Sigmoid colon (tissue), 7 donors: ENCODE results near the gene FOXRED1. TPM values are rescaled to one million over a fixed set of nuclear protein-coding genes. Genes with fewer than 3 reads are reported as not detected.

Experiments
- DNase-seq: peaks from one replicate; pipeline ENCODE4 v3.0.0-alpha.2; 2019
- H3K27ac ChIP-seq, 4 donors: fragments of 200-600 bp; sonication (generic); one replicate each; pipeline ENCODE4 v1.5.1; 2016 to 2019; ENCODE audit warnings: mild to moderate bottlenecking in 1 of 4
- H3K27me3 ChIP-seq, 3 donors: fragments of 200-600 bp; sonication (generic); one replicate each; pipeline ENCODE4 v1.5.1; 2019; ENCODE audit warnings: mild to moderate bottlenecking in 1 of 3
- H3K36me3 ChIP-seq, 4 donors: fragments of 200-600 bp; sonication (generic); one replicate each; pipeline ENCODE4 v1.5.1; 2016 to 2019
- H3K4me1 ChIP-seq, 4 donors: fragments of 200-600 bp; sonication (generic); one replicate each; pipeline ENCODE4 v1.5.1; 2017 to 2019
- H3K4me3 ChIP-seq, 4 donors: fragments of 200-600 bp; sonication (generic); one replicate each; pipeline ENCODE4 v1.5.1; 2017 to 2019; ENCODE audit warnings: mild to moderate bottlenecking in 2 of 4, moderate library complexity in 1 of 4
- H3K9me3 ChIP-seq, 4 donors: fragments of 200-600 bp in 3 of 4; sonication (generic) in 3 of 4; one replicate each; pipeline versions ENCODE4 v1.5.1 to v1.6.1; 2013 to 2019
- EP300 ChIP-seq, 4 donors: sonication (generic); formaldehyde crosslinking; IDR thresholded peaks; one replicate each; pipeline ENCODE4 v1.6.1; 2017; ENCODE audit warnings: antibody characterized with exemption in 4 of 4
- POLR2A ChIP-seq, 2 donors: fragments of 450-650 bp; IDR thresholded peaks; one replicate each; pipeline ENCODE4 v1.6.1; 2016; ENCODE audit warnings: antibody characterized with exemption in 2 of 2, mild to moderate bottlenecking in 2 of 2, moderate library complexity in 2 of 2
- POLR2AphosphoS5 ChIP-seq, 4 donors: sonication (generic); formaldehyde crosslinking; IDR thresholded peaks; one replicate each; pipeline ENCODE4 v1.6.1; 2017; ENCODE audit warnings: antibody characterized with exemption in 4 of 4
- WGBS, 2 donors: extraction: QIAGEN DNeasy Blood & Tissue Kit; methylation state at CpG; one replicate each; pipeline ENCODE4 v1.1.7; 2013; 5-methylcytosine and 5-hydroxymethylcytosine counted together
- intact Hi-C: fragments of 100-400 bp; cut with DNase I; formaldehyde crosslinking; loops from one replicate; pipeline ENCODE4 v1.15.1; 2023
- polyA plus RNA-seq, 3 donors: library from polyadenylated mRNA; stranded (reverse); fragments of 200-250 nt; gene quantifications; one replicate each; pipeline ENCODE4 v1.2.3, GENCODE V29; 2013
- total RNA-seq, 4 donors: library from RNA; depleted of rRNA; stranded (reverse); fragments of >200 nt; gene quantifications; one replicate each; pipeline ENCODE4 v1.1.0, GENCODE V29; 2016
- TF ChIP-seq, protein P1 (sequence below), 4 experiments: fragments of 450-650 bp in 3 of 4; fragments of 200-600 bp in 1 of 4; IDR thresholded peaks; one replicate each; pipeline ENCODE4 v1.5.1; 2016 to 2019; ENCODE audit warnings: antibody characterized with exemption in 4 of 4, mild to moderate bottlenecking in 3 of 4, moderate library complexity in 2 of 4
- donor health status: healthy with polysubstance abuse.
- donor health status: Bipolar disorder and iron deficiency.
- donor health status: healthy.

FOXRED1 gene
- total and polyA plus RNA-seq, 7 donors = 10.8 to 46.0 (median 16.0) TPM

DNA sequence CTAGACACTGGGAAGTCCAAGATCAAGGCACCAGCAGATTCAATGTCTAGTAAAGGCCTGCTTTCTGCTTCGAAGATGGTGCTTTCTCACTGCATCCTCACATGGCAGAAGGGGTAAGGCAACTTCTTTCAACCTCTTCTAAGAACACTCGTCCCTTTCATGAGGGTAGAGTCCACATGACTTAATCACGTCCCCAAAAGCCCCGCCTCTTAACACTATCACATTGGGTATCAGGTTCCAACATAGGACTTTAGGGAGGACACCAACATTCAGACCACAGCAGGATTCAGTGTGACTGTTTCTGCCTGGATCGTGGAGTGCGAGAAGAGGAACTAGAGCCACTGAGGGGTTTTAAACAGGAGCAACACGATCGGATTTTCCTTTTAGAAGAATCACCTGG, 10.2 kb downstream of the FOXRED1 start:
- 70 to 83% methylated on average over 8 of the region's 8 CpGs for WGBS, 2 donors
- Histone ChIP-seq H3K4me3 (no peak overlapping the region), H3K27ac (no peak overlapping the region), H3K4me1 (peaks cover 0 to 21% (median 10%) of the 10 kb centered on the region in 4 donors), H3K9me3 (no peaks in the 10 kb centered on the region), H3K27me3 (no peaks in the 10 kb centered on the region), H3K36me3 (peaks cover 0 to 36% (median 16%) of the 10 kb centered on the region in 4 donors)
- TF ChIP-seq POLR2A (IDR thresholded peaks at IDR 0.05) = no peak
- TF ChIP-seq POLR2AphosphoS5 (IDR thresholded peaks at IDR 0.05) = no peak
- TF ChIP-seq, protein P1, sequence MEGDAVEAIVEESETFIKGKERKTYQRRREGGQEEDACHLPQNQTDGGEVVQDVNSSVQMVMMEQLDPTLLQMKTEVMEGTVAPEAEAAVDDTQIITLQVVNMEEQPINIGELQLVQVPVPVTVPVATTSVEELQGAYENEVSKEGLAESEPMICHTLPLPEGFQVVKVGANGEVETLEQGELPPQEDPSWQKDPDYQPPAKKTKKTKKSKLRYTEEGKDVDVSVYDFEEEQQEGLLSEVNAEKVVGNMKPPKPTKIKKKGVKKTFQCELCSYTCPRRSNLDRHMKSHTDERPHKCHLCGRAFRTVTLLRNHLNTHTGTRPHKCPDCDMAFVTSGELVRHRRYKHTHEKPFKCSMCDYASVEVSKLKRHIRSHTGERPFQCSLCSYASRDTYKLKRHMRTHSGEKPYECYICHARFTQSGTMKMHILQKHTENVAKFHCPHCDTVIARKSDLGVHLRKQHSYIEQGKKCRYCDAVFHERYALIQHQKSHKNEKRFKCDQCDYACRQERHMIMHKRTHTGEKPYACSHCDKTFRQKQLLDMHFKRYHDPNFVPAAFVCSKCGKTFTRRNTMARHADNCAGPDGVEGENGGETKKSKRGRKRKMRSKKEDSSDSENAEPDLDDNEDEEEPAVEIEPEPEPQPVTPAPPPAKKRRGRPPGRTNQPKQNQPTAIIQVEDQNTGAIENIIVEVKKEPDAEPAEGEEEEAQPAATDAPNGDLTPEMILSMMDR (IDR thresholded peaks at IDR 0.05) = no peak
- TF ChIP-seq EP300 (IDR thresholded peaks at IDR 0.05) = no peak
- no peak for DNase-seq
- intact Hi-C loops = no loop called here

DNA sequence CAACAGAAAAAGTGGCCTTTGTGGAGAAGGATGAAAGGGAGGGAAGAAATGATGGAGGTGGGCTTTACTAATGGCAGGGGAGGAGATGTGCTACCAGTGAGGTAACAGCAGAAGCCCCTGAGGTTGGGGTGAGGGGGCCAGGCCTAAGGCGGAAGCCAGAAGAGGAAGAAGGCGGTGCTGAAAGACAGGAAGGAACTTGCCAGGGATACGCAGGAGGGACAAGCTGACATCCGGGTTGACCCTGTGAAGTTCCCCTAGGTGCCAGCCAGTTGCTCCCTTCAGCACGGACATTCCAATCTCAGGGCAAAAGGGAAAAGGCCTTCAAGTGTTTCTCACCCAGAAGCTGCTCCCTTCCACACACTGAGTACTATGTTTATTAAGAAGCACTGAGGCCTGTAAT, 11.6 kb downstream of the FOXRED1 start:
- H3K27ac ChIP-seq = peak overlapping the region in 1 of 4 donors; percentile 17
- intact Hi-C loops = no loop called here
- 62 to 84% methylated on average over 5 of the region's 5 CpGs for WGBS, 2 donors
- H3K36me3 ChIP-seq = peaks cover 0 to 22% (median 9%) of the 10 kb centered on the region in 4 donors
- TF ChIP-seq POLR2A (IDR thresholded peaks at IDR 0.05) = no peak
- TF ChIP-seq, protein P1 (IDR thresholded peaks at IDR 0.05) = no peak
- TF ChIP-seq EP300 (IDR thresholded peaks at IDR 0.05) = no peak
- no peak for TF ChIP-seq POLR2AphosphoS5 (IDR thresholded peaks at IDR 0.05)
- H3K4me3 ChIP-seq = no peak overlapping the region
- no peaks in the 10 kb centered on the region for H3K27me3 ChIP-seq
- H3K4me1 ChIP-seq = peaks cover 0 to 29% (median 17%) of the 10 kb centered on the region in 4 donors
- H3K9me3 ChIP-seq = no peaks in the 10 kb centered on the region
- peak; percentile 68 for DNase-seq

DNA sequence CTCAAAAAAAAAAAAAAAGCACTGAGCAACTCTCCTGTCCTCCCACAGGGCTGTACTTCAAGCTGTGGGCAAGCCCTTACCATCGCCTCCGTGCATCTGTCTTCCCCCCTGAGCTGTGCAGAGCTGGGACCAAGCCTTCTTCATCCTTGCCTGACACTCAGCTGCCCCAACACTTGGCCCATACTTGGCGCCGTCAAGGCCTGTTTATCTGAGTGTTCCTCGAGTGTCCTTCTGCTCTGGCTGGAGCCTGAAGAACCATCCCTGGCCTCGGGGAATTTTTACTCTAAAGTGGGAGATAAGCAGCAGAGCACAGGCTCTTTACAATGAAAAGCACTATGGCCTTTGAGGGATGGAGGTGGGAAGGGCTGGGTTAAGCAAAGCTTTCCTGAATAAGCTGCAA, 12.3 kb downstream of the FOXRED1 start:
- TF ChIP-seq, protein P1 (IDR thresholded peaks at IDR 0.05) = no peak
- TF ChIP-seq EP300 (IDR thresholded peaks at IDR 0.05) (no peak), POLR2A (IDR thresholded peaks at IDR 0.05) (no peak), POLR2AphosphoS5 (IDR thresholded peaks at IDR 0.05) (no peak)
- peaks cover 0 to 19% (median 6%) of the 10 kb centered on the region in 4 donors for H3K36me3 ChIP-seq
- no peak overlapping the region for H3K4me3 ChIP-seq
- H3K9me3 ChIP-seq = no peaks in the 10 kb centered on the region
- no peaks in the 10 kb centered on the region for H3K27me3 ChIP-seq
- H3K27ac ChIP-seq = peak overlapping the region in 3 of 4 donors; percentile 91 to 94 (median 94)
- DNase-seq = peak; percentile 40
- WGBS, 2 donors = 91 to 93% methylated on average over 6 of the region's 6 CpGs
- intact Hi-C loops = no loop called here
- peaks cover 0 to 29% (median 17%) of the 10 kb centered on the region in 4 donors for H3K4me1 ChIP-seq

DNA sequence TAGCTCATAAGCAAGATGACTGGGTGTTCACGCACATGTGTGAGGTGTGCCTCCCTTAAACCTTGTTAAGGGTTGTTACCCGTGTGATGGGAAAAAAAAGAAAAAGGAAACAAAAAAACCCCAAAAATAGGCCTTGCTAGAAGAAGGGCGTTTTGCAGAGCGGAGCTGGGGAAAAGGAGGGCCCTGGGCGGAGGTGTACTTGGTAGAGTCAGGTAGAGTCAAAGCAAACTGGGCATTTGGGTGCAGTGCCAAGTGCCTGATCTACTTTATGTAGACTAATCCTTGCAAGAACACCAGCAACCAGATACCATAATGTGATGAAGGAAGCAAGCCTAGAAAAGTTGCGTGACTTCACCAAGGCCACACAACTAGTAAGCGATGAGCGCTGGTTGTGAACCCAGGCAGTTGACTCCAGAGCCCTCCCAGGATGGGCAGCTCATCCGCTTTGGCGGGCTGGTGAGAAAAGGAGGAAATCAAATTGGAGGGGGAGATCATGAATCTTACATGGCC, 12.8 kb downstream of the FOXRED1 start:
- H3K36me3 ChIP-seq = peaks cover 0 to 22% (median 6%) of the 10 kb centered on the region in 4 donors
- peak overlapping the region; percentile 91 to 94 (median 92) for H3K27ac ChIP-seq
- H3K9me3 ChIP-seq = no peaks in the 10 kb centered on the region
- H3K4me1 ChIP-seq = peaks cover 0 to 29% (median 17%) of the 10 kb centered on the region in 4 donors
- peak; percentile 56 for DNase-seq
- intact Hi-C loops = no loop called here
- no peaks in the 10 kb centered on the region for H3K27me3 ChIP-seq
- WGBS, 2 donors = 92 to 95% methylated on average over 10 of the region's 10 CpGs
- H3K4me3 ChIP-seq = peak overlapping the region in 2 of 4 donors; percentile 78 to 92
- no peak for TF ChIP-seq EP300 (IDR thresholded peaks at IDR 0.05)

DNA sequence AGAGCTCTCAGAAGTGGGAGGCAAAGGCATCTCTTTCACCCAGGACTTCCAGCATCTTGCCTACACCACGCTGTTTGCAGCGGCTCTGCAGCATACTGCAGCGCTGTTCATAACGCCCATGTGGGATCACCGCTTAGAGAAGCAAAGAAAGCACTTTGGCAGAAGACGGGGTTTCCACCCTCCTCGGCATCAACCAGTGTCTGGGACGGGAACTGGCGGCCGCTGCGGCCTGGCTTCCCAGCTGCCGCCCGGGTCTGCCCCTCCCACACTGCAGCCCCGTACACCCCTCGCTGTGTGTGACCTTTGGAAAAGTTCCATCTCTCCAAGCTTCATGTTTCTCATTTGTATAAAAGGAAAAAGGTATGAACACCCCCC, 13.4 kb downstream of the FOXRED1 start:
- H3K9me3 ChIP-seq = no peaks in the 10 kb centered on the region
- intact Hi-C loops = no loop called here
- no peaks in the 10 kb centered on the region for H3K27me3 ChIP-seq
- peak; percentile 77 for DNase-seq
- peaks cover 0 to 29% (median 17%) of the 10 kb centered on the region in 4 donors for H3K4me1 ChIP-seq
- TF ChIP-seq POLR2AphosphoS5 (IDR thresholded peaks at IDR 0.05) = no peak
- TF ChIP-seq POLR2A (IDR thresholded peaks at IDR 0.05) = no peak
- TF ChIP-seq EP300 (IDR thresholded peaks at IDR 0.05) = no peak
- TF ChIP-seq, protein P1 (IDR thresholded peaks at IDR 0.05) = no peak
- H3K4me3 ChIP-seq = peak overlapping the region; percentile 61 to 92 (median 71)
- peak overlapping the region; percentile 91 to 94 (median 92) for H3K27ac ChIP-seq
- peaks cover 0 to 16% (median 4%) of the 10 kb centered on the region in 4 donors for H3K36me3 ChIP-seq
- WGBS, 2 donors = 0 to 3% methylated on average over 15 of the region's 15 CpGs
